Stimulated activated CD8-positive, alpha-beta memory T cell treated with anti-CD3 and anti-CD28 coated beads, Interleukin-7, amount 100 ng/mL, for 48 hours (primary cell): ENCODE measurements around the gene OR52I2.

Experiments used
- DNase-seq, 2 donors: peaks; one replicate each; pipeline ENCODE4 v3.0.0-alpha.2; 2020; ENCODE audit warnings: low read depth in 1 of 2; ENCODE audit errors: extremely low read depth in 1 of 2

The OR52I2 gene

DNA sequence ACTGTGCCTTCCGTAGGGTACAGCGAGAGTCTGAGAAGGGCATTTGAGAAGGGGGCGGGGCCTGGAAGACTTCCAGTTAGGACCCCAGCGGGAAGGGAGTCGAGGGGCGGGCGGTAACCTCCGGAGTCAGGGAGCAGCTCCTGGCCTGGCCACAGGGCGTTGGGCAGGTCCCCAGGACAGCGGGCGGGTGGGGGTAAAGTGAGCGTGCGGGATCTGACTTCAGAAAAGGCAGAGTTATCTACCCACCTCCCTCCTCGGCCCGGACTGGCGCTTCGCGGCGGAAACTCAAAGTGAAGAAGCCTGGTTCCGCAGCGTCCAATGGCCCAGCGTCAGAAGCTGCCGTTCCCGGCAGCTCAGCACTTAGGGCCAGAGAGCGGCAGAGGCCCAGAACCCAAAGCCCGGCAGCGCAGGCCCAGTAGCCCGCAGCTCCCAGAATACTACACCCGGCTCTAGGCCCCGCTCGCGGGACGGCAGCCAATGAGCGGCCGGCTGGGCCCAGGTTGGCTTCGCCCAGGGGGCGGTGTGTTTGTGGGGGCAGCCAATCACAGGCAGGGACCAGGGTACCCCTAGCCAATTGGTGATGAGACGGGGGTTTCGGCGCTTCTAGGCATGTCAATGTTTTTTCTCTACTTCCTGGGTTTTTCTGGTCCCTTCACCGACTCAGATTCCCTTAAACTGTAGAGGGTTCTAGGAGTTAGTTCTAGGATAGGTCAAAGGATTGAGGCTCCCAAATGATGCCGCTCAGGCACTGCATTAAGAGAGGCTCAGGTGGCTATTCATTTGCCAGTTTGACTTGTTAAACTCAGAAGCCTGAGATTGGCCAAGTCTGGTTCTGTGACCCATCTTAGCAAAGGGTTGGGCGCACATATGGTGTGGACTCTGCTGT is 26.5 kb downstream of the OR52I2 start, which contains the start of gene TRIM68:
Gene TRIM68, minus strand, starts transcription at position 451 of the 886 bp plus-strand sequence. CDS start 2,727 bp downstream, outside the sequence.
- DNase-seq, result peak; percentile 87 to 93

DNA sequence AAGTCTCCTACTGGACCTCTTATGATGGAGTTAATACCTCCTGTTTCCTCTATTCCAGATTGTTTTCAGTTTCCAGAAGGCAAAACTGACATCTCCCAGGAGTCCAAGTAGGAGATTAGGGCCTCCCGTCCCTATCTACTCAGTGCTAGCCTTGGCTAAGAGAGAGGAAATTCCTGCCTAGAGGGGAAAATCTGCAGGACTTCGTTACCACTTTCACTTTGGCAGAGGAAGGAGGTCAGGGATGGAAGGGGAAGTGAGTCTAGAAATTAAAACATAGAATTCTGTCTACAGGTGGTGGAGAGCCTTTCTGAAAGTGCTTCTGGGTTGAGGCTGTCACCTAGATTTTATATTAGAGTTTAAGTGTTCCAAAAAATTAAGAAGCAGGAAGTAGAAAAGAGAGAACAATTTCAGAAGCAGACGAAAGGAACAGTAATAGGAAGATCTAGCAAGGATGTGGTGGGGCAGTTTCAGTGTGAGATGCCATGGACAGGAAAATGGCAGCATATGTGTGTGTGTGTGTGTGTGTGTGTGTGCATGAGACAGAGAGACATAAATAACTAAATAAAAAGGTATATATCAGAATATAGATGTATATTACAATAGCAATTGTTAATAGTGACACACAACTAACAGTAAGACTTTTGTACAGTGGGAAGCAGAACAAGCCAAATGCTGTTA is 28.9 kb downstream of the OR52I2 start:
- DNase-seq, result no peak

DNA sequence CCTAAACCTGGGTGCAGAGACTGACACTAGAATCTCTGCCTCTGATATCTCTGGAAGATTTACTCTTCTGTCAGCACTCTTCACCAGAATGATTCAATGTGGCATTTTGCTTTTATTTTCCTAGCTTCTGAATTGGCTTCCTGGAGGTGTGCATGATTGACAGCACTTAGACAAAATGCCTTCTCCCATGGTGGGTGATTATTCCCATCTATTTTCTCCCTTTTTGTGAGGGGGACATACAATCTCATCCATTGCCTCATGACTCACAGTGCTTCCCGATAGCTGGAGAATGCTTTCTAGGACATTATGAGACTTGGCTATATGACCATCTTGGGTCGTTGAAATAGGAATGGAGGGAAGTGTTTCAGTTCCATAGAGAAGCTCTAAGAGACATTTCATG is 30.4 kb downstream of the OR52I2 start:
- no peak for DNase-seq

DNA sequence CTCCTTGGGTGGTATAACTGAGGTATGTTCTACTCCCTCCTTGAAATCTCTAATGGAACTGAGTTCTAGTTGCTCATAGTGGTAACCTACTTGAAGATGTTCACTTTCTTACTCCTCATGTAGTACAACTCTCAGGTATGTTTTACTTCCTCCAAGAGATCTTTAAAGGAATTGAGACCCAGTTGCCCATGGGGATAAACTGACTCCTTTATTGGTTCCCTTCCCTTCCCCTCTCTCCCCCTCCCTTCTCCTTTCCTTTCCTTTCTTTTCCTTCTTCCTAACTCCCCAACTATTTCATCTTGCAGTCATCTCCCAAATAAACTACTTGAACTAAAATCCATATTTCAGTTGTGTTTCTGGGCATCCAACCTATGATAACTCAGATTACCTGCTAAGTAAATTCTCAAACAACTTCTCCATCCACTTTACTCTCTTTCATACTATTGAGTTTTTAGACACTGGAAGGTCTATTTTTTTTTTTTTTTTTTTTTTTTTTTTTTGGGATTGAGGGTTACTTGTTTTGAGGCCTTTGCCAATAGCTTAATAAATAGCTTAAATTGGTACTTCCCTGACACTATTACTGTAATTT is 34.4 kb downstream of the OR52I2 start:
- DNase-seq, result no peak

DNA sequence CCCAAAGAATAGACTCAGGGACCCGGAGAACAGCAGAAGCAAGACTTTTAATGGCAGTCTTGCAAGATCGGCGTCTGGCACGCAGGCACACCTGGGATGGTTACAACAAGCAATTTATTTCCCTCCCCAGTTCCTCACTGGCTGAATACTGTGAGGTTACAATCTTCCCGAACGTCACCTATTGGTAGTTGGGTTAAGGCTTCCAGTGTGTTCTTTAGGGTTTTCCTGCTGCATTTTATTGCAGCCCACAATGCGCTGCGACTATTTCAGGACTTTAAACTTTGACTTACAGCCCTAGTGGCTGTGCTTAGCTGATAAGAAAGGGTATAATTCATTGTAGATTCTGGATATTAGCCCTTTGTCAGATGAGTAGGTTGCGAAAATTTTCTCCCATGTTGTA is 38.0 kb downstream of the OR52I2 start:
- no peak for DNase-seq

DNA sequence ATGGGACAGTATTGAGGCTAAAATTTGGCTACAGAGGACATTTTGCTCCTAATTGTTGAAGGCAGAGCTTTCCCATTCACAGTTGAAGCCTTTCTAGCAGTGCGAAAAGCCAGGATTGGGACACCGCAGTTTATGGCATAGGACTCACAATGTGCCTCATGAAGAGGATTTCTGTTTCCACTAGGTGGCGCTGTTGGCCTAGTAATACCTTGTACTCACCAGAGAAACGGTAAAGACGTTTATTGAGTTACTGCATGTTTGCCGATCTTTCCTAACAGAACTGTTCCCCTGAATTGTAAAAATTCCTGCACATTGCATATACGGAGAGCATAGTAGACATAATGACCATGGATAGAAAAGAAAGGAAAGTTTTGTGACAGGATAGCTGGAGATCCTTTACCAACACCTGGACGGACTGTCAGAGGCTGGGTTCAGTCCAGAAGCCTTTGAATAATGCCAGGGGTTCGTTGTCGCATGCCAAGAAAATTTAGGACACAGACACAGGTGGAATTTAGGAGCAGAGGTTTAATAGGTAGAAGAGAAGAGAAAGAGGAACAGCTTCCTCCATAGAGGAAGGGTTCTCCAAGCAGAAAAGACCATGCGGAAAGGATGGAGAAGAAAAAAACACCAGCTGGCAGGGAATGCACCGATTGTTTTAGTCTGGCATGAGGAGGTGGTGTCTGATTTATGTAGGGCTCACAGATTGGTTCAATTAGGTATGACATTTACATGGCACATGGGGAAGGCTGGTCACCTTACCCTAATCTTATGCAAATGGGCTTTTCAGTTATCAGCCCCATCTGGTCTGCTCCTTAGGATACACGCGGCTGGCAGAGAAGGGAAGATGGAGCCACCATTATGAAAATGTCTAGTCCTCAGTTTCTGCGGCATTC is 44.9 kb downstream of the OR52I2 start:
- peak in 1 of 2 donors; percentile 29 for DNase-seq

DNA sequence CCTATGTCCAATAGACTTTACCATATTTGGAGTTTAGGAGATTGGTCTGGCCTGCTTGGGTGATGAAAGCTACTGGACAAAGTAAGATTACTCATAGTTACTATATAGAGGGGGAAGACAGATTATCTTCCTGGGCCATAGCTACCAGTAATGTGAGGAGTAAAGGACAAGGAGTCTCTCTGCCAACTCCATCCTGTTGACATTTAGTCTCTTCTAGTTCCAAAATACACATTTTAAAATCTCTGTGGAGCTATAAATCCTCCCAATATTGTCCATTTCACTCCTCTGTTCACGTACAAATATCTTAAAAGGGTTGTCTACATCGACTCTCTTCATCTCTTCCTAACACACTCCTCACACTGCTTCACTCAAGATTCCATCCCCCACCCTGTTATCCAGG is 54.6 kb downstream of the OR52I2 start:
- DNase-seq, result no peak

DNA sequence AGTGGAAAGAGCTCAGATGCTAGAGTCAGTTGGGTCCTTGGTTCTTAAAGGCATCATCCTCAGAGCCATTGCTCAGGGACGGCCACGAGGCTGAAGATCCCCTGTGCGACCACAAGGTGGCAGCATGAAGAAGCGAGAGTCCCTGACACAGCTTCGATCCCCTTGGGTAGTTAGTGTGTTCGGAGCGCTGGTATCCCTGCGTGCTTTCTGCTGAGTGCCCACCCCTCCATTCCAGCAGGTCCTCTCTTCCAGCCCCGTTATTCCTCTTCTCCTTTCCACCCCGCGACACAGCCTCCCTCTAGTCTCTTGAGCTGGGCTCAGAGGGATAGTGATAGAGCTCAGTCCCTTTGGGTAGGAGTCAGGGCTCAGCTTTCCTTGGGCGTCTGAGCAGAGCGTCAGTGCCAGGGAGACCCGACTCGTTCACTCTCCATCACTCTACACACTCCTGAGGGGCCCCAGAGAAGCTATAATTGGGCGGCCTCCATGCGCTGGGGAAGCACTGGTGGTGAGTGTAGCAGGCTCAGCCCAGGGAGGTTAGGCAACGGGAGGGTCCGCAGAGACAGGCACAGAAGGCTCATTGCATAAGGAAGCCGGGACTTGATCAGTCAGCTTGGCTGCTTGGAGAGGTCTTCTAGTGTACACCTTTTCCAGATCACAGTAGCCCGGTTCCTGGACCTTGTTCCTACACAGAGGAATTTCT is 55.6 kb downstream of the OR52I2 start, which contains the start of gene OR51D1:
Gene OR51D1, plus strand, starts transcription at position 516 of the 700 bp plus-strand sequence. CDS start 2,314 bp downstream, outside the sequence.
- DNase-seq, result peak in 1 of 2 donors; percentile 34

DNA sequence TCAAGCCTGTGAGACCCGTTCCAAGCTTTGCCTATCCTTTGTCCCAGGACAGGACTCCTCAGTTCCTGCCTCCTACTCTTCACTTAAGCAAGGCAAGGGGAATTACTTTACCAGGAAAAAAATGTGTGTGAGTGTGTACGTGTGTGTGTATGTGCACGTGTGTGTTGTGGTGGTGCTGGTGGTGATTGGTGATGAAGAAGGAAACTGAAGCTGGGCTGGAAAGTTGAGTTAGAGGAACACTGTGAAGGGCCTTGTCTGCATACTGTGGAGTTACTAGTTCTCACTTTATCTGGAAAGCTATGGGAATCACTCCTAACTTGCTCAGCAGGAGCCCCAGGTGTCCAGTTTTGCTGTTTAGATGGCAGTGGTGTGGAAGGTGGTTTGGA is 56.1 kb downstream of the OR52I2 start:
- DNase-seq, result no peak

DNA sequence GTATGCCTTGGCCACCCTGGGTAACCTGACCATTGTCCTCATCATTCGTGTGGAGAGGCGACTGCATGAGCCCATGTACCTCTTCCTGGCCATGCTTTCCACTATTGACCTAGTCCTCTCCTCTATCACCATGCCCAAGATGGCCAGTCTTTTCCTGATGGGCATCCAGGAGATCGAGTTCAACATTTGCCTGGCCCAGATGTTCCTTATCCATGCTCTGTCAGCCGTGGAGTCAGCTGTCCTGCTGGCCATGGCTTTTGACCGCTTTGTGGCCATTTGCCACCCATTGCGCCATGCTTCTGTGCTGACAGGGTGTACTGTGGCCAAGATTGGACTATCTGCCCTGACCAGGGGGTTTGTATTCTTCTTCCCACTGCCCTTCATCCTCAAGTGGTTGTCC is 58.4 kb downstream of the OR52I2 start:
- DNase-seq, result no peak

DNA sequence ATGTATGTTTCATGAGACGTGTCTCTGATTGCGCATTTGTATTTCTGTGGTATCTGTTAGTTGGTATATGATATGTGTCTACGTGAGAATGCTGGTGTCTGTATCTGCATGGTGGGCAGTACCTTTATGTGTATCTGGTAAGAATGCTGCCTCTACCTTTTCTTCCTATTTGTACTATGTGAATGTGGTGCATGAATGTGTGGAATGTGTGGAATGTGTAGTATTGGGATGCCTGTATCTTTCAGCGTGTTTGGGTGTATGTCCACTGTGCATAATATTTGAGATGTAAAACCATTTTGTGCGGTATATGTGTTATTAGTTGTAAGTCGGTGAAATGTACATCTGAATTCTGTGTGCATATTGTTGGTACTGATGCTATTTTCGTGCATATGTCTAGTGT is 60.0 kb downstream of the OR52I2 start:
- no peak for DNase-seq

DNA sequence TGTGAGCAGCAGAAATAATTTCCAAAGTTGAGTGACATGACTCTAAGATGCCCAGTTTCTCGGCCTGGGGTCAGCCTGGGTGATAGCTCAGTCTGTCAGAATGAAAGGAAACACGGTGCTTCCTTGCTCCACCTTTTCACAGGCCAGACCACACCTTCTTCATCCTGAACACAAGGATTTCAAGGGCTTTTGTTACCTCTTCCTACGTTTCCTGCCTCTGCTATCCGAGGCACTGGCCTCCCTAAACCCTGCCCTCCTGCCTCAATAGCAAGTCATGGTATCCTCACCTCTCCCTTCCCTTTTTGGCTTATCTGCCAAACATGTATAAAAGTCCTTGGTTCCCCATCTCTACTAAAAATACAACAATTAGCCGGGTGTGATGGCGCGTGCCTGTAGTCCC is 60.5 kb downstream of the OR52I2 start:
- DNase-seq, result no peak
